ENCODE results near the gene SS18L1.

Gene SS18L1

GRCh38 chr20:62181808-62182207, 38.2 kb downstream of the SS18L1 start:
- in situ Hi-C loops (cut with MboI; ENCODE audit: low pct_unique_long_range_greater_than_20kb, low sequenced_read_pairs): no loop called here
- peak; percentile 7 for DNase-seq

GRCh38 chr20:62182469-62183425, 39.2 kb downstream of the SS18L1 start, which contains the start of gene MTG2:
TSS of gene MTG2 (plus strand) at chr20:62183028. CDS start at chr20:62193421, 10,393 bp downstream.
- DNase-seq: peak; percentile 94
- in situ Hi-C loops (cut with MboI; ENCODE audit: low pct_unique_long_range_greater_than_20kb, low sequenced_read_pairs): no loop called here

- in situ Hi-C loops (cut with MboI; ENCODE audit: low pct_unique_long_range_greater_than_20kb, low sequenced_read_pairs): no loop called here
- DNase-seq: peak; percentile 17
These were observed 40.0 kb downstream of the SS18L1 start for GRCh38 chr20:62183426-62184142.

DNA sequence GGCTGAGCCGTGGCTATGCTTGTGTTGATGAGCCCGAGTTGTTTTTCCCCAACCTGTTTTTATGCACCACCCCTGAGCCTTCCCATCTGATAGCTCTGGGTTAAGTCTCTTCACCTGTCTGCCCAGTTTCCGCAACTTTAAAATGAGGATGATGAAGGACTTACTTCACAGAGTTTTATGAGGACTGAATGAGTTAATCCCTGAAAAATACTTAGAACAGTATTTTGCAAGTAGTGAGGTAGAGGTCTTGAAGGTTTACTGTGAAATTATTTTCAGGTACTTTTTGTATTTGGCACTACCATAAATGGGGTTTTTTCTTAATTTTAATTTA, 42.5 kb downstream of the SS18L1 start:
- DNase-seq: no peak
- in situ Hi-C loops (cut with MboI; ENCODE audit: low pct_unique_long_range_greater_than_20kb, low sequenced_read_pairs): no loop called here

- in situ Hi-C loops (cut with MboI; ENCODE audit: low pct_unique_long_range_greater_than_20kb, low sequenced_read_pairs): no loop called here
- DNase-seq: peak; percentile 25
These were observed 43.6 kb downstream of the SS18L1 start for GRCh38 chr20:62186887-62187866.

DNA sequence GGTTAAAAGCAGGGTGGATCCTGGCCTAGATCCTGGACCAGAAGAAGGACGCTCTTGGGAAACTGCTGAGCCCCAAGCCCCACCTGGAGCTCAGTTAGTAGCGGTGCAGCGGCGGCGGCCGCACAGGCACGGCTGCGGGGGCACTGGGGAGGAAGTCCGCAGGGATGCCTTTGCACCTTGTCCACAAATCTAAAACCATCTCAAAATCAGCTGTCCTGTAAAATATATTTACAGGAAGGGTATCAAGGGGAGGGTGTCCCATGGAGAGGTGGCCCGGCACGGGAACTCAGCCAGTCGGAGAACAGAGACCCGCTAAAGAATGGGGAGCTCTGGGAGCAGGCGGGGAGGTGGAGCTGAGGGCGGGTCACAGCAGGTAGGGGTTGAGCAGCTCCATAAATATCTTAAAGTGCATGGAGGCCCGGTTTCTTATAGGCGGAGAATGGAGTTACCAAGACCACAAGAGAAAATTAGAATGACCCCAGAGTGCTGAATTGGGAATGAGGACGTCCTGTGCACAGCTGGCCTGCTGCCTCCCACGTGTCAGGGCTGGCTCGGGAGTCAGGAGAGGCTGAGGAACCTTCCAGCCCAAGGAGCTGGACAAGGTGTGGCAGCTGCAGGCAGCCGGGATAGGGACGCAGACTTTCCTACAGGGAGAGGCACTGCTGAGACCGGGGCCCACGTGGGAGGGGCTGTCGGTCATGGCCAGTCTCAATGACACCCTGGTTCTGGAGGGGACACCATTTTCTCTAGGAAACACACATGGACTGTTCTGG, 47.3 kb downstream of the SS18L1 start:
- in situ Hi-C loops (cut with MboI; ENCODE audit: low pct_unique_long_range_greater_than_20kb, low sequenced_read_pairs): no loop called here
- no peak for DNase-seq

DNA sequence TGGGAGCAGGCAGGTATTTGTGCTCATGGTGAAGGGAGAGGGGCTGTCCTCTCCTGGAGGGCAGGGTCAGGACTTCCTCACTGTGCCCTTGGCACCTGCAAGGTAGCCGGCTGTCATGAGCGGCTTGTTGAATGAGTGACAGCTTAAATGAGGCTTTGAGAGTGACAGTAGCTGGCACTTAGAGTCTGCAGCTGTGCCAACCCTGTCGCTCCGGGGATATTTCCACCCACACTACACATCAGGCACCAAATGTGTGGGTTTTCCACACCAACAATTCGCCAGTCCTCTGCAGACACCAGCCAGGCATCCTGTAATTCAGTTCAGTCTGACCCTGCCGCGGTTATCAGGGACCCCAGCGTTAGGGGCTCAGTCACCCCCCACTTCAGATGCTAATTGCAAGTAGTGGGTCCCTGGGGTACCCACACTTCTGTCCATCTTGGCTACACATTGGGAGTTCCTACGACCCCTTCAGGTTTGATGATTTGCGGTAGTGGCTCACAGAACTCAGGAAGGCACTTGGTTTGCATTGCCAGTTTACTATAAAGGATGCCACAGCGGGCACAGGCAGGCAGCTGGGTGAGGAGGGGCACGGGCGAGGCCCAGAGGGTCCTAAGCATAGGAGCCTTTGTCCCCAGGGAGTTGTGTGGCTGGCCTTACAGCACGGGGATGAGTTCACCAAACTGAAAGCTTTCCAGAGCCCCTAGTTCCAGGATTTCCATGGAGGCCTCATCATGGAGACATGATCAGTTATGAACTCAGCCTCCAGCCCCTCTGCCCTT, 48.4 kb downstream of the SS18L1 start:
- no peak for DNase-seq
- in situ Hi-C loops (cut with MboI; ENCODE audit: low pct_unique_long_range_greater_than_20kb, low sequenced_read_pairs): no loop called here

DNA sequence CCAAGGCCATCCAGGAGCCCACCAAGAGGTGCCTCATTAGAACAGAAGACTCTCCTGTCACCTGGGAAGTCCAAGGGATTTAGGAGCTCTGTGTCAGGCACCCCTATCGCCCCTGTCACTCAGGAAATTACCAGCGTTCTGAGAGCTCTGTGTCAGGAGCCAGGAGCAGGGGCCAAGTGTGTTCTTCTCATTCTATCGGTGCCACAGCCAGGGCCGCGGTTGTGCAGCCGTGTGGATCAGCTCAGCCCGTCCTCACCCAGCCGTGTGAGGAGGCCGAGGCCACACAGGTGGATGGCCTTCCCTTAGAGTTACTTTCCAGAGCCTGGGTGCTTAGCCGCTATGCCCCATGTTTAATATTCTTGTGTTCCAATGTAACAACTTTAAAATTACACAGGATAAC, 49.1 kb downstream of the SS18L1 start:
- in situ Hi-C loops (cut with MboI; ENCODE audit: low pct_unique_long_range_greater_than_20kb, low sequenced_read_pairs): no loop called here
- DNase-seq: no peak

- no peak for DNase-seq
- in situ Hi-C loops (cut with MboI; ENCODE audit: low pct_unique_long_range_greater_than_20kb, low sequenced_read_pairs): no loop called here
These were observed 49.8 kb downstream of the SS18L1 start for GRCh38 chr20:62193079-62194025.

DNA sequence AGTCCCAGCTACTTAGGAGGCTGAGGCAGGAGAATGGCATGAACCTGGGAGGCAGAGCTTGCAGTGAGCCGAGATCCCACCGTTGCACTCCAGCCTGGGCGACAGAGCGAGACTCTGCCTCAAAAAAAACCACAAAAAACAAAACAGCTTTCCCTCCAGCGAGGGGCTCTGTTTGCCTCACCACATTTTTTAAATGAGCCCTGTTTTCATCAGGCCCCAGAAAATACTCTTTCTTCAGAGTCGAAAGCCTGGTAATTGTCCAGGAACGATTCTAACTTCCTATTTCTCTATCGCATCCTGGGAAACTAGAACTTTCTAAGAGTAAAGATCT, 51.5 kb downstream of the SS18L1 start:
- in situ Hi-C loops (cut with MboI; ENCODE audit: low pct_unique_long_range_greater_than_20kb, low sequenced_read_pairs): no loop called here
- peak; percentile 32 for DNase-seq

DNA sequence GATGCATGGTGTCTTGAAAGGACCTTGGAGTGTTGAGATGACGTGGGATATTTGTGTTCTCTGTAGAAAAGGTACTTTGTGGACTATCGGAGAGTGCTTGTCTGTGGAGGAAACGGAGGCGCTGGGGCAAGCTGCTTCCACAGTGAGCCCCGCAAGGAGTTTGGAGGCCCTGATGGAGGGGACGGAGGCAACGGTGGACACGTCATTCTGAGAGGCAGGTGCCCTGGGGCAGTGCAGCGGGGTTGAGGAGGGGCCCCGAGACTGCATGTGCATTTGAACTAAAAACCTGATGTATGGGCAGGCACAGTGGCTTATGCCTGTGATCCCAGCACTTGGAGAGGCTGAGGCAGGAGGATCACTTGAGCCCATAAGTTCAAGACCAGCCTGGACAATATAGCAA, 52.2 kb downstream of the SS18L1 start:
- DNase-seq: no peak
- in situ Hi-C loops (cut with MboI; ENCODE audit: low pct_unique_long_range_greater_than_20kb, low sequenced_read_pairs): no loop called here

DNA sequence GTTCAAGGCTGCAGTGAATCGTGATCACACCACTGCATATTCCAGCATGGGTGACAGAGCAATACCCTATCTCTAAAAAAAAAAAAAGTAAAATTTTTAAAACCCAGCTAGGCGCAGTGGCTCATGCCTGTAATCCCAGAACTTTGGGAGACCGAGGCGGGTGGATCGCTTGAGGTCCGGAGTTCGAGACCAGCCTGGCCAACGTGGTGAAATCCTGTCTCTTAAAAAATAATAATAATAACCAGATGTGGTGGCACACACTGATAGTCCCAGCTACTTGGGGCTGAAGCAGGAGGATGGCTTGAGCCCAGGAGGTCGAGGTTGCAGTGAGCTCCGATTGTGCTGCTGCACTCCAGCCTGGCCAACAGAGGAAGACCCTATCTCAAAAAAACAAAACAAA, 52.7 kb downstream of the SS18L1 start:
- in situ Hi-C loops (cut with MboI; ENCODE audit: low pct_unique_long_range_greater_than_20kb, low sequenced_read_pairs): no loop called here
- DNase-seq: no peak

DNA sequence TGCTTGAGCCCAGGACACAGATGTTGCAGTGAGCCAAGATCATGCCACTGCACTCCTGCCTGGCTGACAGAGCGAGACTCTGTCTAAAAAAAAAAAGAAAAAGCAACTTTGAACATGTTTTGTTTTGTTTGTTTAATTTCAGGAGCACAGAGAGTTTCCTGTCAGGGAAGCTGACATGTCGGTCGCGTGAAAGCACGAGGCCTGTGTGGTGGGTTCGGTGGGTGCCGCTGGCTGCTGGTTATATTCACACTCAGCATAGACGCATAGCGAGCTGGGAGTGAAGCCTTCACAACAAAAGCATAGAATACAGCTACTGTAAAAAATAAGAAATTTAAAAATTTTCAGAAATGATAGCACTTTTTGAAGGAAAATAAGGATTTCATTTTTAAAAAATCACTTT, 53.7 kb downstream of the SS18L1 start:
- no peak for DNase-seq
- in situ Hi-C loops (cut with MboI; ENCODE audit: low pct_unique_long_range_greater_than_20kb, low sequenced_read_pairs): no loop called here

- in situ Hi-C loops (cut with MboI; ENCODE audit: low pct_unique_long_range_greater_than_20kb, low sequenced_read_pairs): no loop called here
- DNase-seq: no peak
These were observed 54.2 kb downstream of the SS18L1 start for GRCh38 chr20:62197801-62198200.

DNA sequence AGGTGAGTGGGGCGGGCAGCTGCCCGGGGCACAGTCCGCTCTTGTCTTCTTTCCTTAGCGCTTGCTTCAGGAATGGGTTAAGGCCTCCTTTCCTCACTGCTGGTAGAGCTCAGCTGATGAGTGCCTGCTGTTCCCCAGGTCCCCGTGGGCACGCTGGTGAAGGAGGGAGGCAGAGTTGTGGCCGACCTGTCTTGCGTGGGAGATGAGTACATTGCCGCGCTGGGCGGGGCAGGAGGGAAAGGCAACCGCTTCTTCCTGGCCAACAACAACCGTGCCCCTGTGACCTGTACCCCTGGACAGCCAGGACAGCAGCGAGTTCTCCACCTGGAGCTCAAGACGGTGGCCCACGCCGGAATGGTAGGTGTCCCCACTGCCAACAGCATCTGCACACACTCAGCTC, 54.9 kb downstream of the SS18L1 start:
- no peak for DNase-seq
- in situ Hi-C loops (cut with MboI; ENCODE audit: low pct_unique_long_range_greater_than_20kb, low sequenced_read_pairs): no loop called here

GRCh38 chr20:62198931-62199330, 55.4 kb downstream of the SS18L1 start:
- in situ Hi-C loops (cut with MboI; ENCODE audit: low pct_unique_long_range_greater_than_20kb, low sequenced_read_pairs): no loop called here
- DNase-seq: no peak

Data from KBM-7 (cell line).